Gastrocnemius medialis (tissue), 4 donors: ENCODE measurements around the gene CNTLN.

Experiments used
- POLR2A ChIP-seq, 2 donors: fragments of 450-650 bp; IDR thresholded peaks; one replicate each; pipeline ENCODE4 v1.6.1; 2017; ENCODE audit warnings: antibody characterized with exemption in 2 of 2, mild to moderate bottlenecking in 2 of 2, moderate library complexity in 2 of 2
- TF ChIP-seq, protein P1 (sequence below), 5 experiments: fragments of 450-650 bp in 3 of 5; fragments of 200-600 bp in 2 of 5; sonication (generic) in 2 of 5; IDR thresholded peaks in 4 of 5; conservative IDR thresholded peaks in 1 of 5; 1 replicate in 4 of 5; 2 replicates in 1 of 5; pipeline ENCODE4 v1.5.1; 2016 to 2019; ENCODE audit warnings: antibody characterized with exemption in 5 of 5, mild to moderate bottlenecking in 3 of 5, moderate library complexity in 3 of 5

DNA sequence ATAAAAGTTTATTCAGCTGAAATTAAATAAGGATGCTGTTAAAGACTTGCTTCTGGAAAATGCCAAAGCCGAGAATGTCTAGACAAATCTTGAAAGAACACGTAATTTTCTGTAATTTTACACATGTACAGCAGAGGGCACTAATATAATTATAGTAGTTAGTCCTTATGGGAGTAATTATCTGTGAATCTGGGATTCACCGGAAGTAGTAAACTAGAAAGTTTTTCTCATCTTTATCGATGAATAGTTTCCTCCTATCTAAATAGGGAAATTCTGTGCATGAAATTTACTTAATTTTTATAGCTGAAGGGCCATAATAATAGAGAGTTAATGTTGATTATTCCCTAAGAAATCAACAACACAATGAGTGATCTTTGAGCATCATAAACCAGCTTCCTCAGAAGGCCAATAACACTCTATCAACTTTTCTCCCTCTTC is 18.4 kb upstream of the CNTLN start:
- TF ChIP-seq, protein P1, sequence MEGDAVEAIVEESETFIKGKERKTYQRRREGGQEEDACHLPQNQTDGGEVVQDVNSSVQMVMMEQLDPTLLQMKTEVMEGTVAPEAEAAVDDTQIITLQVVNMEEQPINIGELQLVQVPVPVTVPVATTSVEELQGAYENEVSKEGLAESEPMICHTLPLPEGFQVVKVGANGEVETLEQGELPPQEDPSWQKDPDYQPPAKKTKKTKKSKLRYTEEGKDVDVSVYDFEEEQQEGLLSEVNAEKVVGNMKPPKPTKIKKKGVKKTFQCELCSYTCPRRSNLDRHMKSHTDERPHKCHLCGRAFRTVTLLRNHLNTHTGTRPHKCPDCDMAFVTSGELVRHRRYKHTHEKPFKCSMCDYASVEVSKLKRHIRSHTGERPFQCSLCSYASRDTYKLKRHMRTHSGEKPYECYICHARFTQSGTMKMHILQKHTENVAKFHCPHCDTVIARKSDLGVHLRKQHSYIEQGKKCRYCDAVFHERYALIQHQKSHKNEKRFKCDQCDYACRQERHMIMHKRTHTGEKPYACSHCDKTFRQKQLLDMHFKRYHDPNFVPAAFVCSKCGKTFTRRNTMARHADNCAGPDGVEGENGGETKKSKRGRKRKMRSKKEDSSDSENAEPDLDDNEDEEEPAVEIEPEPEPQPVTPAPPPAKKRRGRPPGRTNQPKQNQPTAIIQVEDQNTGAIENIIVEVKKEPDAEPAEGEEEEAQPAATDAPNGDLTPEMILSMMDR (IDR thresholded peaks at IDR 0.05 in 4 of 5, conservative IDR thresholded peaks at IDR 0.05 in 1 of 5), result peak in 2 of 5 experiments; percentile 35 to 50
- no peak for TF ChIP-seq POLR2A (IDR thresholded peaks at IDR 0.05)
